HepG2 (cell line): ENCODE results near the gene GATAD2B. TPM values are rescaled to one million over a fixed set of nuclear protein-coding genes. Genes with fewer than 3 reads are reported as not detected.

Source experiments
- CENPX ChIP-seq: sonication (generic); formaldehyde crosslinking; IDR thresholded peaks from 2 replicates; pipeline ENCODE4 v1.9.0; 2021; ENCODE audit warnings: mild to moderate bottlenecking, missing genetic modification reagents, moderate library complexity
- GLI4 ChIP-seq: sonication (generic); formaldehyde crosslinking; IDR thresholded peaks from 2 replicates; pipeline ENCODE4 v1.5.1; 2020; ENCODE audit warnings: missing genetic modification reagents, mild to moderate bottlenecking, moderate library complexity, borderline replicate concordance
- GTF2F1 ChIP-seq: fragments of 150-350 bp; IDR thresholded peaks from 2 replicates; pipeline ENCODE4 v1.6.1; 2014; ENCODE audit warnings: low read length
- GZF1 ChIP-seq: sonication (generic); formaldehyde crosslinking; IDR thresholded peaks from 2 replicates; pipeline ENCODE4 v1.5.1; 2020; ENCODE audit warnings: mild to moderate bottlenecking, missing genetic modification reagents
- HMGA1 ChIP-seq: sonication (generic); formaldehyde crosslinking; conservative IDR thresholded peaks from 2 replicates; pipeline ENCODE4 v1.4.0; 2020; ENCODE audit warnings: missing genetic modification reagents
- JARID2 ChIP-seq: sonication (generic); formaldehyde crosslinking; IDR thresholded peaks from 2 replicates; pipeline ENCODE4 v1.8.1; 2023; ENCODE audit warnings: missing genetic modification reagents, inconsistent platforms; ENCODE audit not compliant: insufficient replicate concordance
- MTA1 ChIP-seq: sonication (generic); formaldehyde crosslinking; IDR thresholded peaks from 2 replicates; pipeline ENCODE4 v1.4.0; 2020; ENCODE audit warnings: missing genetic modification reagents, mild to moderate bottlenecking, borderline replicate concordance
- NFE2L2 ChIP-seq: fragments of 150-350 bp; IDR thresholded peaks from 2 replicates; pipeline ENCODE4 v1.6.1; 2014; ENCODE audit warnings: low read length
- PAF1 ChIP-seq: IDR thresholded peaks from 2 replicates; pipeline ENCODE4 v1.6.1; 2016; ENCODE audit warnings: missing genetic modification reagents, missing compliant biosample characterization
- RBFOX2 ChIP-seq: fragments of 200-400 bp; formaldehyde crosslinking; IDR thresholded peaks from 2 replicates; pipeline ENCODE4 v1.6.1; 2017; ENCODE audit warnings: low read depth, mild to moderate bottlenecking, low read length
- SP5 ChIP-seq: IDR thresholded peaks from 2 replicates; pipeline ENCODE4 v1.6.1; 2016; ENCODE audit warnings: low read depth, borderline replicate concordance
- ZNF382 ChIP-seq: sonication (generic); formaldehyde crosslinking; IDR thresholded peaks from 2 replicates; pipeline ENCODE4 v1.5.0; 2020; ENCODE audit warnings: missing genetic modification reagents, mild to moderate bottlenecking, borderline replicate concordance
- ZNF569 ChIP-seq: sonication (generic); formaldehyde crosslinking; IDR thresholded peaks from 2 replicates; pipeline ENCODE4 v1.5.0; 2020; ENCODE audit warnings: mild to moderate bottlenecking, missing genetic modification reagents, moderate library complexity, borderline replicate concordance
- polyA plus RNA-seq, 8 experiments: library from polyadenylated mRNA; depleted of rRNA in 3 of 8; stranded (reverse) in 7 of 8; unstranded in 1 of 8; fragments of >200 nt; fragmentation: Illumina TruSeq in 4 of 8; extraction: Trizol in 4 of 8; gene quantifications; 2 replicates each; pipeline versions ENCODE4 v1.2.1 to v1.2.3, GENCODE V29; 2011 to 2016; ENCODE audit warnings: low read depth in 4 of 8, missing spikeins in 1 of 8, mixed read lengths in 1 of 8; ENCODE audit not compliant: insufficient read depth in 1 of 8
- total RNA-seq, 5 experiments: library from RNA; depleted of rRNA; stranded (reverse); fragments of >200 nt; fragmentation: Illumina TruSeq; extraction: Trizol; gene quantifications; 2 replicates each; pipeline ENCODE4 v1.2.3, GENCODE V29; 2016; ENCODE audit warnings: low read depth in 1 of 5
- TF ChIP-seq, protein P1 (sequence below): sonication (generic); formaldehyde crosslinking; IDR thresholded peaks from 2 replicates; pipeline ENCODE4 v1.8.0; 2022; ENCODE audit warnings: mild to moderate bottlenecking, missing genetic modification reagents, moderate library complexity
- TF ChIP-seq, protein P2 (sequence below): sonication (generic); formaldehyde crosslinking; IDR thresholded peaks from 2 replicates; pipeline ENCODE4 v1.4.0; 2020; ENCODE audit warnings: missing genetic modification reagents; ENCODE audit errors: not compliant biosample characterization
- TF ChIP-seq, protein P3 (sequence below): sonication (generic); formaldehyde crosslinking; IDR thresholded peaks from 2 replicates; pipeline ENCODE4 v1.8.1; 2022; ENCODE audit warnings: low read depth, mild to moderate bottlenecking, missing genetic modification reagents
- TF ChIP-seq, protein P4 (sequence below): sonication (generic); formaldehyde crosslinking; conservative IDR thresholded peaks from 2 replicates; pipeline ENCODE4 v1.5.0; 2020; ENCODE audit warnings: missing genetic modification reagents
- TF ChIP-seq, protein P5 (sequence below): sonication (generic); formaldehyde crosslinking; IDR thresholded peaks from 2 replicates; pipeline ENCODE4 v1.5.1; 2020; ENCODE audit warnings: missing genetic modification reagents, mild to moderate bottlenecking, borderline replicate concordance
- TF ChIP-seq, protein P6 (sequence below): sonication (generic); formaldehyde crosslinking; IDR thresholded peaks from 2 replicates; pipeline ENCODE4 v1.8.0; 2022; ENCODE audit warnings: mild to moderate bottlenecking, missing genetic modification reagents, moderate library complexity

The GATAD2B gene
- total and polyA plus RNA-seq, 2 of the 13 experiments (the other 11 are each of a cell fraction or from before 2014, with no cell fraction given), result 3.2 to 5.2 TPM

DNA sequence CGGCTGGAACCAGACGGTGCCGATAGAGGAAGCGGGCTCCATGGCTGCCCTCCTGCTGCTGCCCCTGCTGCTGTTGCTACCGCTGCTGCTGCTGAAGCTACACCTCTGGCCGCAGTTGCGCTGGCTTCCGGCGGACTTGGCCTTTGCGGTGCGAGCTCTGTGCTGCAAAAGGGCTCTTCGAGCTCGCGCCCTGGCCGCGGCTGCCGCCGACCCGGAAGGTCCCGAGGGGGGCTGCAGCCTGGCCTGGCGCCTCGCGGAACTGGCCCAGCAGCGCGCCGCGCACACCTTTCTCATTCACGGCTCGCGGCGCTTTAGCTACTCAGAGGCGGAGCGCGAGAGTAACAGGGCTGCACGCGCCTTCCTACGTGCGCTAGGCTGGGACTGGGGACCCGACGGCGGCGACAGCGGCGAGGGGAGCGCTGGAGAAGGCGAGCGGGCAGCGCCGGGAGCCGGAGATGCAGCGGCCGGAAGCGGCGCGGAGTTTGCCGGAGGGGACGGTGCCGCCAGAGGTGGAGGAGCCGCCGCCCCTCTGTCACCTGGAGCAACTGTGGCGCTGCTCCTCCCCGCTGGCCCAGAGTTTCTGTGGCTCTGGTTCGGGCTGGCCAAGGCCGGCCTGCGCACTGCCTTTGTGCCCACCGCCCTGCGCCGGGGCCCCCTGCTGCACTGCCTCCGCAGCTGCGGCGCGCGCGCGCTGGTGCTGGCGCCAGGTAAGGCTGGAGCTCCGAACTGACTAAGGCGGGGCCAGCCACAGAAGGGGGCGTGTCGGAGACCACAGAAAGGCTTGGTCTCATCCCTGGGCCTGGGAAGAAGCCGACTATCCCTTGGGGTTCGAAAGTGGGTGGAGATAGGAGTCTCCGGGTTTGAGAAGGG, 147.1 kb downstream of the GATAD2B start (continued):
- no peak for TF ChIP-seq PAF1 (CRISPR knock-in tag)
- TF ChIP-seq RBFOX2, result peak; percentile 76
- TF ChIP-seq, protein P1, sequence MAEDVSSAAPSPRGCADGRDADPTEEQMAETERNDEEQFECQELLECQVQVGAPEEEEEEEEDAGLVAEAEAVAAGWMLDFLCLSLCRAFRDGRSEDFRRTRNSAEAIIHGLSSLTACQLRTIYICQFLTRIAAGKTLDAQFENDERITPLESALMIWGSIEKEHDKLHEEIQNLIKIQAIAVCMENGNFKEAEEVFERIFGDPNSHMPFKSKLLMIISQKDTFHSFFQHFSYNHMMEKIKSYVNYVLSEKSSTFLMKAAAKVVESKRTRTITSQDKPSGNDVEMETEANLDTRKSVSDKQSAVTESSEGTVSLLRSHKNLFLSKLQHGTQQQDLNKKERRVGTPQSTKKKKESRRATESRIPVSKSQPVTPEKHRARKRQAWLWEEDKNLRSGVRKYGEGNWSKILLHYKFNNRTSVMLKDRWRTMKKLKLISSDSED (CRISPR knock-in tag), result no peak
- no peak for TF ChIP-seq CENPX
- TF ChIP-seq GLI4 (CRISPR knock-in tag), result no peak
- TF ChIP-seq, protein P2, sequence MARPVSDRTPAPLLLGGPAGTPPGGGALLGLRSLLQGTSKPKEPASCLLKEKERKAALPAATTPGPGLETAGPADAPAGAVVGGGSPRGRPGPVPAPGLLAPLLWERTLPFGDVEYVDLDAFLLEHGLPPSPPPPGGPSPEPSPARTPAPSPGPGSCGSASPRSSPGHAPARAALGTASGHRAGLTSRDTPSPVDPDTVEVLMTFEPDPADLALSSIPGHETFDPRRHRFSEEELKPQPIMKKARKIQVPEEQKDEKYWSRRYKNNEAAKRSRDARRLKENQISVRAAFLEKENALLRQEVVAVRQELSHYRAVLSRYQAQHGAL, result no peak
- no peak for TF ChIP-seq ZNF569 (CRISPR knock-in tag)
- TF ChIP-seq ZNF382 (CRISPR knock-in tag), result no peak
- TF ChIP-seq GZF1, result peak; percentile 81; the same call in 1 of the 2 replicates
- TF ChIP-seq NFE2L2, result no peak
- TF ChIP-seq, protein P3, sequence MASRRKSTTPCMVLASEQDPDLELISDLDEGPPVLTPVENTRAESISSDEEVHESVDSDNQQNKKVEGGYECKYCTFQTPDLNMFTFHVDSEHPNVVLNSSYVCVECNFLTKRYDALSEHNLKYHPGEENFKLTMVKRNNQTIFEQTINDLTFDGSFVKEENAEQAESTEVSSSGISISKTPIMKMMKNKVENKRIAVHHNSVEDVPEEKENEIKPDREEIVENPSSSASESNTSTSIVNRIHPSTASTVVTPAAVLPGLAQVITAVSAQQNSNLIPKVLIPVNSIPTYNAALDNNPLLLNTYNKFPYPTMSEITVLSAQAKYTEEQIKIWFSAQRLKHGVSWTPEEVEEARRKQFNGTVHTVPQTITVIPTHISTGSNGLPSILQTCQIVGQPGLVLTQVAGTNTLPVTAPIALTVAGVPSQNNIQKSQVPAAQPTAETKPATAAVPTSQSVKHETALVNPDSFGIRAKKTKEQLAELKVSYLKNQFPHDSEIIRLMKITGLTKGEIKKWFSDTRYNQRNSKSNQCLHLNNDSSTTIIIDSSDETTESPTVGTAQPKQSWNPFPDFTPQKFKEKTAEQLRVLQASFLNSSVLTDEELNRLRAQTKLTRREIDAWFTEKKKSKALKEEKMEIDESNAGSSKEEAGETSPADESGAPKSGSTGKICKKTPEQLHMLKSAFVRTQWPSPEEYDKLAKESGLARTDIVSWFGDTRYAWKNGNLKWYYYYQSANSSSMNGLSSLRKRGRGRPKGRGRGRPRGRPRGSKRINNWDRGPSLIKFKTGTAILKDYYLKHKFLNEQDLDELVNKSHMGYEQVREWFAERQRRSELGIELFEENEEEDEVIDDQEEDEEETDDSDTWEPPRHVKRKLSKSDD, result no peak
- no peak for TF ChIP-seq HMGA1
- no peak for TF ChIP-seq JARID2 (CRISPR knock-in tag)
- TF ChIP-seq, protein P4, sequence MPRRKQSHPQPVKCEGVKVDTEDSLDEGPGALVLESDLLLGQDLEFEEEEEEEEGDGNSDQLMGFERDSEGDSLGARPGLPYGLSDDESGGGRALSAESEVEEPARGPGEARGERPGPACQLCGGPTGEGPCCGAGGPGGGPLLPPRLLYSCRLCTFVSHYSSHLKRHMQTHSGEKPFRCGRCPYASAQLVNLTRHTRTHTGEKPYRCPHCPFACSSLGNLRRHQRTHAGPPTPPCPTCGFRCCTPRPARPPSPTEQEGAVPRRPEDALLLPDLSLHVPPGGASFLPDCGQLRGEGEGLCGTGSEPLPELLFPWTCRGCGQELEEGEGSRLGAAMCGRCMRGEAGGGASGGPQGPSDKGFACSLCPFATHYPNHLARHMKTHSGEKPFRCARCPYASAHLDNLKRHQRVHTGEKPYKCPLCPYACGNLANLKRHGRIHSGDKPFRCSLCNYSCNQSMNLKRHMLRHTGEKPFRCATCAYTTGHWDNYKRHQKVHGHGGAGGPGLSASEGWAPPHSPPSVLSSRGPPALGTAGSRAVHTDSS, result no peak
- no peak for TF ChIP-seq SP5 (CRISPR knock-in tag)
- TF ChIP-seq, protein P5, sequence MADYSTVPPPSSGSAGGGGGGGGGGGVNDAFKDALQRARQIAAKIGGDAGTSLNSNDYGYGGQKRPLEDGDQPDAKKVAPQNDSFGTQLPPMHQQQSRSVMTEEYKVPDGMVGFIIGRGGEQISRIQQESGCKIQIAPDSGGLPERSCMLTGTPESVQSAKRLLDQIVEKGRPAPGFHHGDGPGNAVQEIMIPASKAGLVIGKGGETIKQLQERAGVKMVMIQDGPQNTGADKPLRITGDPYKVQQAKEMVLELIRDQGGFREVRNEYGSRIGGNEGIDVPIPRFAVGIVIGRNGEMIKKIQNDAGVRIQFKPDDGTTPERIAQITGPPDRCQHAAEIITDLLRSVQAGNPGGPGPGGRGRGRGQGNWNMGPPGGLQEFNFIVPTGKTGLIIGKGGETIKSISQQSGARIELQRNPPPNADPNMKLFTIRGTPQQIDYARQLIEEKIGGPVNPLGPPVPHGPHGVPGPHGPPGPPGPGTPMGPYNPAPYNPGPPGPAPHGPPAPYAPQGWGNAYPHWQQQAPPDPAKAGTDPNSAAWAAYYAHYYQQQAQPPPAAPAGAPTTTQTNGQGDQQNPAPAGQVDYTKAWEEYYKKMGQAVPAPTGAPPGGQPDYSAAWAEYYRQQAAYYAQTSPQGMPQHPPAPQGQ (CRISPR knock-in tag), result no peak; the same call in 1 of the 2 replicates
- TF ChIP-seq, protein P6, sequence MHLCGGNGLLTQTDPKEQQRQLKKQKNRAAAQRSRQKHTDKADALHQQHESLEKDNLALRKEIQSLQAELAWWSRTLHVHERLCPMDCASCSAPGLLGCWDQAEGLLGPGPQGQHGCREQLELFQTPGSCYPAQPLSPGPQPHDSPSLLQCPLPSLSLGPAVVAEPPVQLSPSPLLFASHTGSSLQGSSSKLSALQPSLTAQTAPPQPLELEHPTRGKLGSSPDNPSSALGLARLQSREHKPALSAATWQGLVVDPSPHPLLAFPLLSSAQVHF, result no peak; the same call in 1 of the 2 replicates
- TF ChIP-seq MTA1 (CRISPR knock-in tag), result no peak
- no peak for TF ChIP-seq GTF2F1
